Measurements from ENCODE around the gene YIF1A.
A peak's percentile ranks its signal among the peaks of the same experiment; 100 is the strongest.

The YIF1A gene

DNA sequence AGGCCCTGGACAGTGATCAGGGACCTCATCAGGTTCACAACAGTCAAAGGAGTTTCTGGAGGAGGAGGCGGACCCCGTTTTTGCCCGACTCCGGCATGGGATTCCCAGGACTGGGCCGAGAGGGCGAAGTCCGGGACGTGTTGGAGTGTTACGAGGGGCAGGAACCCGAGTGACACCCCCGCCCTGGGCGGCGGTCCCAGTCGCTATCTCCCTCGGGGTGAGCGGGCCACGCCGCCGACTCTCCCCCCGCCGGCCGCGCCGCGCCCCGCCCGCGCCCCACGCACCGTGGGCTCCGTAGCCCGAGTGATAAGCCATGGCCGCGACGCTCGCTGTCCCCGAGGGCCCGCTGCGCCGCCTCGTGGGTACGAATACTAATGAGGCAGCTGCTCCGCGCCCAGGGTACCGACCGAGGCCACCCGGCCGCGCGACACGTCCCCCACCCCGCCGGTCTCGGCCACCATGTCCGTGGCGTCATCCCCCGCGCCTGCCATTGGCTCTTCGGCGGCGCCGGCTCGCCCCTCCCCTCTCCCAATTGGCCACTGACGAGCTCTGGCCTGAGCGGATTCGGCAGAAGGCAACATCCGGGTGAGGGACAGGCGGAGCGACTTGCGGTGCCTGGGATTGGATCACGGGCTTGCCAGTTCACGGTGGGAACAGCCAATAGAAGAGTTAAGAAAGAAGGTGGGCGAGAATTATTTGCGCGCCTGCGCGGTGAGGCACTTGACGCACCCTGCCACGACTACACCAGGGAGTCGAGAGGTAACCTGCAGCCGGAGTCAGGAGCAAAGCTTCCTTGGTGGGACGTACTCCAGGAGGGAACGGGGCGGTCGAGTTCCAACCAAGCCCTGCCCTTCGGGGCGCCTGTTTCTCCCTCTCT lies at the start of gene YIF1A:
TSS of gene YIF1A (minus strand) at position 473 of the 877 bp plus-strand sequence. CDS start at position 315, 158 bp downstream.
- peak; percentile 100 for DNase-seq (ENCODE audit: low read depth, low spot score)

GRCh38 chr11:66337103-66337899 lies 48.4 kb upstream of the YIF1A start:
- peak; percentile 48 for DNase-seq (ENCODE audit: low read depth, low spot score)

DNA sequence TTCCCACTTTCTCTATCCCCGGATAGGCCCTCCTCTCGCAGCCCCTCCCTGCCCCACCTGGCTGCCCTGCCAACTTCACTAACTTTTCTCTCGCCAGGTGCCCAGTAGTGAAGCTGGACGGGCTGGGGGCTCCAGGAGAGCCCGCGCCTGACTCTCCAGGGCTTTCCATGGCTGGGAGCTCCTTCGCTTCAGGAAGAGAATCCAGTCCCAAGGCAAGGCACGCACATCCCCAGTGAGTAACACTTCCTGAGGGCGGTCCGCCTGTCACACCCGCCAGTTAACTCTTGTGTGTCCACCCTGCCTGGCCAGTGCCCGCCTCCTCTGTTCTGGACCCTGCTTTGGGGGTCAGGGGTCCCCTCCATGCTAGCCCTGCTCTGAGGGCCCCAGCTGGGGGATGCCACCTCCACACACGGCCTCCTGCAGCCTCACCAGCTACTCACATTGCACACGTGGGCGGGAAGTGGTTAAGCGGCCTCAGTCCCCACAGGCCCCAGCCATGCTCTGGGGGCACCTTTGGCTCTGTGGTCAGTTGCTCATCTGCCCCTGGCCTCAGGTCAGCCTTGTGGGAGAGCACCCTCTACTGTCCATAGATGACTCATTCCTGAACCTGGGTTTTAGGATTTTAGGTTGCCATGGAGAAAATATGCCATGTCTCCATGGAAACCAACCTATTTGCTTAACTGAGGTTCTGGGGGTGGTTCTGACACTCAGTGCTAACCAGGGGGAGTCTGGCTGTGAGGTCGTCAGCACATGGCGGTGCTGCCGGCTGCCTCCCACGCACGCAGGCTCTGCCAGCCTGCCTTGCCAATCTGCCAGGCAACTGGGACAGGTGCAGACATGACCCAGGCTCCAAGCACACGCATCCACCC lies 47.5 kb upstream of the YIF1A start, which contains the start of gene RIN1:
TSS of gene RIN1 (minus strand) at position 201 of the 869 bp plus-strand sequence. CDS start at position 169, 32 bp downstream.
- peak; percentile 90 for DNase-seq (ENCODE audit: low read depth, low spot score)

GRCh38 chr11:66335531-66336233 lies 46.7 kb upstream of the YIF1A start:
- peak; percentile 67 for DNase-seq (ENCODE audit: low read depth, low spot score)

DNA sequence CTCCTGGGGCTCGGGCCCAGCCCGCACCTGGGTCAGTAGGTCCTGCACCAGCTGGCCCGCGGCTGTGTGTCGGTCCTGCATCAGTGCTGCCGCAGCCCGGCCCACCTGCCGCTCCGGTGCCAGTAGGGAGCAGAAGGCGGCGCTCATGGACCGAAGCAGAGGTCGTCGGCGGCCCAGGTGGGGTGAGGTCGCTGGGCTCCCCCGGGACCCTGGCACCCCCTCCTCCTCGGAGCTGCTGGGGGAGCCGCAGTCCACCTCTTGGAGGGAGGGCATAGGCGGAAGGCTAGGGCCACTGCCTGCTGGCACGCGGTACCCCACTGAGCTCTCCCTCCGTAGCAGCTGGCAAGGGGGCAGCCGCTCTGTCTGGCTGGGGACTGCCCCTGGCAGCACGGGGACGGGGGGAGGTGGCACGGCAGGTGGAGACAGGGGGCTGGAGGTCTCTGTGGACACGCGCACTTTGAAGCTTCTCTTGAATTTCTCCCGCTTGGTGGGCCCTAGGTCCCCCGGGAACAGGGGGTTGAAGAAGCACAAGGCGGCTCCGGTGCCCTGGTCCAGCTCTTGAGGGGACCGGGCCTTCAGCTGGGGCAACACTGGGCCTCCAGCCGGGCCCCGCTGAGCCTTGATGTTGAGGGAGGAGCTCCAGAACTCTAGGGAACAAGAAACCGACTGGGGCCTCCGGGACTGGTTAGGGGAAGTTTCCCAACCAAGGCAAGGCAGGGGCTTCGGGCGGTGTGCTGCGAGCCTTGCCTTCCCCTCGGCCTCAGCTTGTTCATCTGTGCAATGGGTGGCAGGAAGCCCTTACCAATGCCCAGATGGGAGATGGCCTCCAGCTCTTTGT lies 45.9 kb upstream of the YIF1A start:
- DNase-seq (ENCODE audit: low read depth, low spot score): no peak

DNA sequence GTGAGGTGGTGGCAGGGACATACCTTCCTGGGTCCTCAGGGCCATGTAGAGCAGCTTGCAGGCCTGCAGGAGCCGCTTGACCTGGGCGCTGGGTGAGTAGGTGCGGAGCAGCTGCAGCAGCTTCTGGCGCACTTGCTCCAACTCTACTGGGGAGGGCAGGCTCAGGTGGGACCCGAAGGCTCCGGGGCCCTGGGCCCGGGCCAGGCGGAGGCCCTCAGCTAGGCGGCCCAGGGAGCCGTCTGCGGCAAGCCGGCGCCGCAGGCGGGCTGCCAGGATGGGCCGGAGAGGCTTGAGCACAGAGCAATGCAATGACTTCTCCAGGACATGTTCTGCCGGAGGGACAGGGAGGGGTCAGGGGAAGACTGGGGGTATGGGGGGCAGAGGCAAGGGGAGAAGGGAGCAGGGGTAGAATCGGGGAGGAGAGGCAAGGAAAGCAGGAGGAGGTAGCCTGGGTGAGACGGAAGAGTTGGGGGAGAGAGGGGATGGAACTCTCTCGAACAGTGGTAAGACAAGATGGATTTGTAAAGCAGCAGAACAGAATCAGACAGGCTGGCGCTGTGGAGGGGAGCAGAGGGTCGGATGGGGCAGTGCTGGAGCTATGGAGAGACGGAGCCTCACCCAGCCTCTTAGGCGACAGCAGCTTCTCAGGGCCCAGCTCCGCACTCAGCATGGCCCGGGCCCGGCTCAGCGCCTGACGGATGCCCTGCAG lies 45.1 kb upstream of the YIF1A start:
- no peak for DNase-seq (ENCODE audit: low read depth, low spot score)

GRCh38 chr11:66333220-66333877 lies 44.4 kb upstream of the YIF1A start:
- DNase-seq (ENCODE audit: low read depth, low spot score): no peak

- no peak for DNase-seq (ENCODE audit: low read depth, low spot score)
Observed at GRCh38 chr11:66332371-66333219, 43.7 kb upstream of the YIF1A start.

- no peak for DNase-seq (ENCODE audit: low read depth, low spot score)
Observed at GRCh38 chr11:66331542-66332370, 42.8 kb upstream of the YIF1A start.

- no peak for DNase-seq (ENCODE audit: low read depth, low spot score)
Observed at GRCh38 chr11:66330931-66331330, 42.0 kb upstream of the YIF1A start.

DNA sequence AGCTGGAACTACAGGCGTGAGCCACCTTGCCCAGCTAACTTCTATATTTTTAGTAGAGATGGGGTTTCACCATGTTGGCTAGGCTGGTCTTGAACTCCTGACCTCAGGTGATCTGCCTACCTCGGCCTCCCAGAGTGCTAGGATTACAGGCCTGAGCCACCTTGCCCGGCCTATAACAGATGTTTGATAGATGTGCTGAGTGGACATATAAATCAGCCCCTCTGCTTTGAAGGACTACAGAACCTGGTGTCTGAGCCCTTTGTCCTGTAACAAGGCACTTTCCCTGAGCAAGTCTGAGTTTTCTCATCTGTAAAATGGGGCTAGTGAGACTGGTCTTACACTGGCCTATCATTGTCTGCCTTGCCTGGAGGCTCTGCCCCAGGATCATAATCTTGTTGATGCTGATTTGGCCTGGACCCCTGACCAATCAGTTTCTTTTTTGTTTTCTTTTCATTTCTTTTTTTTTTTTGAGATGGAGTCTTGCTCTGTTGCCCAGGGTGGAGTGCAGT lies 40.3 kb upstream of the YIF1A start:
- DNase-seq (ENCODE audit: low read depth, low spot score): no peak

GRCh38 chr11:66328302-66329144 lies 39.6 kb upstream of the YIF1A start:
- peak; percentile 85 for DNase-seq (ENCODE audit: low read depth, low spot score)

GRCh38 chr11:66328031-66328301 lies 39.0 kb upstream of the YIF1A start:
- no peak for DNase-seq (ENCODE audit: low read depth, low spot score)

DNA sequence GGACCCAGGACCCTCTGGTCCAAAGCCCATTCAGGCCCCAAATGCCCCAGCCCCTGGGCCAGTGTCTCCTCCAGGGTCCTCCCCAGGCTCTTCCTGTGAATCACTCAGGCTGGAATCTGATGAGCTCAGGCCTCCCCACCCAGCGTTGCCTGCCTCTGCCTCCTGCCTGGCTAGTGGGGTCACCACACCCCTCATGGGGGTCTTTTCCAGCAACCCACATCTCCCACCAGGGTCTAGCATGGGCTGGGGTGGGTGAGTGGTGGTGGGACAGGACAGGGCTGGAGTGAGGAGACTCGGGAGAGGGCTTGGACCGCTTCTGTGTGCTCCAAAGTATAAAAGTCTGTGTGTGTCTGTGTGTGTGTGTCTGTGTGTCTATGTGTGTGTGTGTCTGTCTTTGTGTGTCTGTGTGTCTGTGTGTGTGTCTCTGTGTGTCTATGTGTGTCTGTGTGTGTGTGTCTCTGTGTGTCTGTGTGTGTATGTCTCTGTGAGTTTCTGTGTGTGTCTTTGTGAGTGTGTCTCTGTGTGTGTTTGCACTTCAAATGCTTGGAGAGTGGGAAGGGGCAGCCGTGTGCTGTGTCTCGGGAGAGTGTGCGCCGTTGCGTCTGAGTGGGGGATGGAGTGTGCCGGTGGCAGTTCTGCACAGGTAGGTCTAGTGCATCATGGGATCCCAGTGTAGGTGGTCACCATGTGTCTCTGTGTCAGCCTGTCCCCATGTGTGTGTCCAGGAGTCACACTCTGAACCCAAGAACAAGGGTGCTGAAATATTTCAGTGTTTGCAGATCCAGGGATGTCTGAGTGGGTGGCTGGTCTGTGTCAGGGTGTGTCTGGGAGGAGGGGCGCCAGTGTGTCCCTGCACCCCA lies 38.5 kb upstream of the YIF1A start:
- peak; percentile 59 for DNase-seq (ENCODE audit: low read depth, low spot score)
